Smooth muscle cell (in vitro differentiated cells): ENCODE data around the gene PDCD2L. TPM values are rescaled to one million over a fixed set of nuclear protein-coding genes. Genes with fewer than 3 reads are reported as not detected.
"Not testable (repeated sequence)": the region's sequence is repeated elsewhere in the genome, so short reads cannot be mapped to it uniquely, and the experiment has no call there.

Experiments used
- DNase-seq: peaks from one replicate; lab custom pipeline; 2025; ENCODE audit not compliant: unreplicated experiment; lab: John Stamatoyannopoulos, UW
- H2AFZ ChIP-seq: fragments of 200-600 bp; sonication (generic); 2 replicates; pipeline ENCODE4 v1.6.0; 2016; ENCODE audit warnings: antibody characterized with exemption, low read depth, mild to moderate bottlenecking
- H3F3A ChIP-seq: fragments of 200-600 bp; sonication (generic); 2 replicates; pipeline ENCODE4 v1.6.0; 2017; ENCODE audit warnings: antibody characterized with exemption, low read depth
- H3K27ac ChIP-seq: fragments of 200-600 bp; sonication (generic); 2 replicates; pipeline ENCODE4 v1.5.1; 2016; ENCODE audit warnings: low read depth, mild to moderate bottlenecking
- H3K27me3 ChIP-seq: fragments of 200-600 bp; sonication (generic); 2 replicates; pipeline ENCODE4 v1.6.1; 2016; ENCODE audit warnings: low read depth, mild to moderate bottlenecking
- H3K36me3 ChIP-seq: fragments of 200-600 bp; sonication (generic); 2 replicates; pipeline ENCODE4 v1.5.1; 2016; ENCODE audit warnings: low read depth
- H3K4me1 ChIP-seq: fragments of 200-600 bp; sonication (generic); 2 replicates; pipeline ENCODE4 v1.5.1; 2016; ENCODE audit warnings: low read depth
- H3K4me2 ChIP-seq: fragments of 200-600 bp; sonication (generic); 2 replicates; pipeline ENCODE4 v1.6.0; 2016; ENCODE audit warnings: mild to moderate bottlenecking
- H3K4me3 ChIP-seq: fragments of 200-600 bp; sonication (generic); 2 replicates; pipeline ENCODE4 v1.5.1; 2016; ENCODE audit warnings: mild to moderate bottlenecking
- H3K79me2 ChIP-seq: fragments of 200-600 bp; sonication (generic); 2 replicates; pipeline ENCODE4 v1.6.0; 2016; ENCODE audit warnings: low read depth, mild to moderate bottlenecking
- H3K9ac ChIP-seq: fragments of 200-600 bp; sonication (generic); 2 replicates; pipeline ENCODE4 v1.6.0; 2016; ENCODE audit warnings: low read depth
- H3K9me3 ChIP-seq: fragments of 200-600 bp; sonication (generic); replicated peaks from 2 replicates; pipeline ENCODE4 v1.5.1; 2016; ENCODE audit warnings: low read depth
- H4K20me1 ChIP-seq: fragments of 200-600 bp; sonication (generic); 2 replicates; pipeline ENCODE4 v1.6.0; 2016; ENCODE audit warnings: low read depth
- CTCF ChIP-seq: fragments of 200-600 bp; sonication (generic); IDR thresholded peaks from 2 replicates; pipeline ENCODE4 v1.5.1; 2017; ENCODE audit warnings: borderline replicate concordance, mild to moderate bottlenecking, antibody characterized with exemption; ENCODE audit not compliant: insufficient read depth, poor library complexity, severe bottlenecking
- WGBS: methylation state at CpG from one replicate; pipeline ENCODE4 v1.1.7; 2016; ENCODE audit warnings: low lambda C conversion rate; 5-methylcytosine and 5-hydroxymethylcytosine counted together
- polyA plus RNA-seq: library from polyadenylated mRNA; unstranded; fragments of >200 nt; fragmentation: Nextera tagmentation; extraction: Ambion mirVana; gene quantifications from 2 replicates; pipeline ENCODE4 v1.2.1, GENCODE V29; 2016
- total RNA-seq: library from RNA; depleted of rRNA; stranded (reverse); fragments of >200 nt; gene quantifications from 2 replicates; pipeline ENCODE4 v1.2.3, GENCODE V29; 2014

PDCD2L gene
- total and polyA plus RNA-seq, 2 experiments from 2014 or later: 4.4 to 6.0 TPM

DNA sequence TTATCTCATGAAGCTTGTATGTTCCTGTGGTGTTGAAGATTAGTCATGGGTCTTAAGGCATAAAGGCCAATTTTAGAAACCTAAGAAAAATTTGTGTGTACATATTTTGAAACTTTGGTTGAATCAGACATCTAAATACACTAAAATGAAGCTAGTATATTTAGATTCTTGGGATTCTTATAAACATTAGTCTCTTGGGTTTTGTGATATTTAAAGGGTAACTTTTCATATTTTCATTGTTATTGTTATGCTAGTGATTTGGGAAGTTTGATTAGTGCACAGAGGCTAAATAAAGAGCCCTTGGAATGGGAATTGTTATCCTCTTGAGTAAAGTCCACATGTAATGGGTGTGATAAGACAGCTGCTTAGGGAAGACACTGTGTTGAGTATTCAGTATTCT, 48.5 kb downstream of the PDCD2L start:
- Histone ChIP-seq H3K4me2 (no peak overlapping the region), H3K27me3 (no peaks in the 10 kb centered on the region), H2AFZ (no peak overlapping the region), H4K20me1 (peaks cover 36% of the 10 kb centered on the region), H3K9ac (no peak overlapping the region), H3K27ac (no peak overlapping the region), H3K36me3 (peaks cover 20% of the 10 kb centered on the region), H3F3A (no peaks in the 10 kb centered on the region), H3K9me3 (no peaks in the 10 kb centered on the region), H3K4me1 (no peaks in the 10 kb centered on the region), H3K4me3 (no peak overlapping the region), H3K79me2 (peaks cover 41% of the 10 kb centered on the region)
- no peak for DNase-seq
- TF ChIP-seq CTCF: no peak

GRCh38 chr19:34454091-34454490, 49.9 kb downstream of the PDCD2L start:
- Histone ChIP-seq H3K4me1 (no peaks in the 10 kb centered on the region), H3K36me3 (peaks cover 20% of the 10 kb centered on the region), H3K9me3 (no peaks in the 10 kb centered on the region), H3K79me2 (peaks cover 51% of the 10 kb centered on the region), H3K27me3 (no peaks in the 10 kb centered on the region), H3K4me2 (no peak overlapping the region), H3K9ac (no peak overlapping the region), H3K4me3 (no peak overlapping the region), H3F3A (no peaks in the 10 kb centered on the region), H4K20me1 (peaks cover 46% of the 10 kb centered on the region), H3K27ac (no peak overlapping the region), H2AFZ (no peak overlapping the region)
- DNase-seq: no peak
- 93% methylated on average over 2 of the region's 2 CpGs for WGBS
- TF ChIP-seq CTCF: no peak

DNA sequence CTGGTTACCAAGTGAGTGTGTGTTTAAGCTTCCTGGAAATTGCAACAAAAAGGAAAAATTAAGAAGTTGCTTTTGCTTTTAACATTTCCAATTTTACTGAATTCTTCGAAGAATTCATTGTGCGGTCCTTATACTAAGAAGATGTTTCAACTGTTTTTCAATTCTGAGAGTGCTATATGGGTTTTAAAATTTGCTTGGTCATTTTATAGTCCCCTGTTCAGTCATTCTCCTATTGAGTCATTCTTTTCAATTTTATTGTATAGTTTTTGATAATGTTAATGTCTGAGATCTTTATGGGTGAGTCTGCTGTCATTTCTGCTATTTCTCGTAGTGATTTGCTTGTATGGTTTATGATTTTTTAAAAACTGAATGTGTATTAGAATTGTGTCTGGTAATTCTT, 50.5 kb downstream of the PDCD2L start:
- peaks cover 20% of the 10 kb centered on the region for H3K36me3 ChIP-seq
- H3K79me2 ChIP-seq: peaks cover 54% of the 10 kb centered on the region
- H3K4me1 ChIP-seq: no peaks in the 10 kb centered on the region
- H3K4me3 ChIP-seq: no peak overlapping the region
- no peak for TF ChIP-seq CTCF
- H4K20me1 ChIP-seq: peaks cover 51% of the 10 kb centered on the region
- no peaks in the 10 kb centered on the region for H3K27me3 ChIP-seq
- no peaks in the 10 kb centered on the region for H3F3A ChIP-seq
- no peak overlapping the region for H3K9ac ChIP-seq
- no peak overlapping the region for H3K27ac ChIP-seq
- no peak overlapping the region for H2AFZ ChIP-seq
- no peaks in the 10 kb centered on the region for H3K9me3 ChIP-seq
- DNase-seq: no peak
- WGBS: over 99% methylated on average over 3 of the region's 3 CpGs
- no peak overlapping the region for H3K4me2 ChIP-seq

- not testable (repeated sequence) for H3K4me2 ChIP-seq, DNase-seq, H3K9ac ChIP-seq, H3K9me3 ChIP-seq, H2AFZ ChIP-seq, H3K27me3 ChIP-seq, H3F3A ChIP-seq, H3K27ac ChIP-seq, H3K4me3 ChIP-seq, H3K4me1 ChIP-seq
- Histone ChIP-seq H3K79me2 (peaks cover 67% of the 10 kb centered on the region), H4K20me1 (peaks cover 57% of the 10 kb centered on the region), H3K36me3 (peaks cover 24% of the 10 kb centered on the region)
- 92% methylated on average over 16 of the region's 17 CpGs for WGBS
Observed at GRCh38 chr19:34455783-34456480, 51.7 kb downstream of the PDCD2L start.
